Measurements from ENCODE around the gene GALNT7. TPM values are rescaled to one million over a fixed set of nuclear protein-coding genes. Genes with fewer than 3 reads are reported as not detected.
"Not testable (repeated sequence)": the region's sequence is repeated elsewhere in the genome, so short reads cannot be mapped to it uniquely, and the experiment has no call there.

GALNT7 gene
- total and polyA plus RNA-seq, 2 of the 13 experiments (the other 11 are each of a cell fraction or from before 2014, with no cell fraction given): 0.08 to 0.13 TPM

DNA sequence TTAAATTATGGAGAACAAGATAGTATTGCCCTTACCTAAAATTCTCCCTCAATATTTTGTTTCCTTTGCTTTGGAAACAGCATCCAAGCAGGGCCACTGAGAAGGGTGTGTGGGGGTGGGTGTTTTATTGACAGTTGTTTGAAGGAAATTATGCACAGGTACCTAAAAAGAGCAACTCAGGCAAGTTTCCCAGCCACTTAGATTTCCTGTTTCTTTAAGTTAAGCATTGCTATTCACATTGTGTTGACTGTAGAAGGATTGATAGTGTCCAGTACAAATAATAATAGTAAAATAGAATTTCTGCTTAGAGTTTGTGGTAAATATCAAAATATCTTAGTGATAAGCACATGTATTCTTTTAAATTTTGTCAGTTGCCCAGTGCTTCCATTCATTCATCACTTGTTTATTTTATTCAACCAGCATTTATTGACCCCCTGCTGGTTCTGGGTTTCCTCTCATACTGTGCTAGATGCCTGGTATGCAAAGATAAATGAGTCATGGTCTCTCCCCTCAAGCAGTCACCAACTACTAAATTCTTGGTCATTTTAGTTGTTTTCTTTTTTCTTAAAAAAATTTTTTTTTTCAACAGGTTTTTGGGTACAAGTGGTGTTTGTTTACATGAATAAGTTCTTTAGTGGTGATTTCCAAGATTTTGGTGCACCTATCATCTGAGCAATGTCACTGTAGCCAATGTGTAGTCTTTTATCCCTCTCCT is 50.0 kb downstream of the GALNT7 start:
- ChIA-PET CTCF (ENCODE audit: low intra/inter-chr PET ratio, low total read pairs) (no interaction called here), POLR2A (no interaction called here)
- BruUV-seq (replicated peaks): no TSS peak
- Histone ChIP-seq H3K27ac (ENCODE audit: extremely low read length, insufficient read depth, low read length) (no peak overlapping the region), H3K4me2 (ENCODE audit: low read depth, low read length) (no peak overlapping the region), H3K9ac (ENCODE audit: insufficient read depth, low read depth, low read length) (no peak overlapping the region), H2AFZ (ENCODE audit: low read length) (no peak overlapping the region), H4K20me1 (ENCODE audit: insufficient read depth, low read length) (no peaks in the 10 kb centered on the region), H3K9me3 (ENCODE audit: low read length) (no peaks in the 10 kb centered on the region), H3K4me1 (ENCODE audit: insufficient read depth, low read length) (no peaks in the 10 kb centered on the region), H3K4me3 (replicated peaks in 1 of 3; ENCODE audit: insufficient read depth in 1 of 3, low read depth in 2 of 3, low read length in 3 of 3) (no peak overlapping the region), H3K36me3 (replicated peaks in 1 of 2; ENCODE audit: control insufficient read depth in 1 of 2, insufficient read depth in 2 of 2, low read length in 2 of 2) (no peaks in the 10 kb centered on the region), H3K79me2 (ENCODE audit: insufficient read depth, low read length) (no peaks in the 10 kb centered on the region), H3K27me3 (ENCODE audit: control insufficient read depth in 1 of 2, insufficient read depth in 2 of 2, low read length in 2 of 2) (no peaks in the 10 kb centered on the region)
- FAIRE-seq: no peak
- intact Hi-C loops (cut with micrococcal nuclease; ENCODE audit: unreplicated experiment) (no loop called here), in situ Hi-C loops (cut with HindIII; ENCODE audit: extremely low pct_ligation_motif_present, low pct_unique_long_range_greater_than_20kb) (no loop called here)
- TF ChIP-seq TGIF2 (CRISPR knock-in tag; IDR thresholded peaks at IDR 0.05): no peak
- TF ChIP-seq YY1 (IDR thresholded peaks at IDR 0.05; ENCODE audit: insufficient read depth, insufficient replicate concordance, low read depth, low read length): no peak
- no peak for TF ChIP-seq ZNF160 (CRISPR knock-in tag; IDR thresholded peaks at IDR 0.05)
- no peak for TF ChIP-seq ELF4 (CRISPR knock-in tag; IDR thresholded peaks at IDR 0.05; ENCODE audit: borderline replicate concordance)
- TF ChIP-seq ZNF251 (CRISPR knock-in tag; IDR thresholded peaks at IDR 0.05): no peak
- TF ChIP-seq HOXA7 (CRISPR knock-in tag; IDR thresholded peaks at IDR 0.05): no peak
- TF ChIP-seq FOXK2 (IDR thresholded peaks at IDR 0.05): no peak
- TF ChIP-seq LCORL (IDR thresholded peaks at IDR 0.05): no peak
- no peak for TF ChIP-seq LCORL (CRISPR knock-in tag; IDR thresholded peaks at IDR 0.05)
- TF ChIP-seq ZKSCAN1 (IDR thresholded peaks at IDR 0.05; ENCODE audit: low read length): no peak
- no peak for TF ChIP-seq ZNF121 (CRISPR knock-in tag; IDR thresholded peaks at IDR 0.05)
- TF ChIP-seq ZNF292 (CRISPR knock-in tag; IDR thresholded peaks at IDR 0.05; ENCODE audit: borderline replicate concordance, low read depth): no peak
- no peak for TF ChIP-seq HMGA1 (CRISPR knock-in tag; conservative IDR thresholded peaks at IDR 0.05)
- TF ChIP-seq DR1 (CRISPR knock-in tag; IDR thresholded peaks at IDR 0.05): no peak
- no peak for TF ChIP-seq CHD2 (IDR thresholded peaks at IDR 0.05; ENCODE audit: low read depth, low read length)
- TF ChIP-seq ZNF136 (CRISPR knock-in tag; IDR thresholded peaks at IDR 0.05; ENCODE audit: low read depth): no peak
- no peak for ATAC-seq
- no peak for DNase-seq (ENCODE audit: low spot score)

DNA sequence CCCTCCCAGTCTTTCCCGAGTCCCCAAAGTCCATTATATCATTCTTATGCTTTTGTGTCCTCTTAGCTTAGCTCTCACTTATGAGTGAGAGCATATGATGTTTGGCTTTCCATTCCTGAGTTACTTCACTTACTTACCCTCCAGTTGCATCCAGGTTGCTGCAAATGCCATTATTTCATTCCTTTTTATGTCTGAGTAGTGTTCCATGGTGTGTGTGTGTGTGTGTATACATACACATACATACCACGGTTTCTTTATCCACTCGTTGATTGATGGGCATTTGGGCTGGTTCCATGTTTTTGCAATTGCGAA is 50.5 kb downstream of the GALNT7 start:
- H3K9me3 ChIP-seq (ENCODE audit: low read length); H3K79me2 ChIP-seq (ENCODE audit: insufficient read depth, low read length); H3K4me2 ChIP-seq (ENCODE audit: low read depth, low read length); DNase-seq (ENCODE audit: low spot score); in situ Hi-C loops (cut with HindIII; ENCODE audit: extremely low pct_ligation_motif_present, low pct_unique_long_range_greater_than_20kb); H3K27me3 ChIP-seq (ENCODE audit: control insufficient read depth in 1 of 2, insufficient read depth in 2 of 2, low read length in 2 of 2); BruUV-seq (replicated peaks); POLR2A ChIA-PET; H3K4me1 ChIP-seq (ENCODE audit: insufficient read depth, low read length); H3K36me3 ChIP-seq (replicated peaks in 1 of 2; ENCODE audit: control insufficient read depth in 1 of 2, insufficient read depth in 2 of 2, low read length in 2 of 2); H2AFZ ChIP-seq (ENCODE audit: low read length); H3K9ac ChIP-seq (ENCODE audit: insufficient read depth, low read depth, low read length); H3K4me3 ChIP-seq (replicated peaks in 1 of 3; ENCODE audit: insufficient read depth in 1 of 3, low read depth in 2 of 3, low read length in 3 of 3); CTCF ChIA-PET (ENCODE audit: low intra/inter-chr PET ratio, low total read pairs); FAIRE-seq; H4K20me1 ChIP-seq (ENCODE audit: insufficient read depth, low read length); intact Hi-C loops (cut with micrococcal nuclease; ENCODE audit: unreplicated experiment); H3K27ac ChIP-seq (ENCODE audit: extremely low read length, insufficient read depth, low read length); ATAC-seq: not testable (repeated sequence)
- 2% methylated on average over 4 of the region's 4 CpGs for WGBS (ENCODE audit: low lambda C conversion rate)

Measured in HepG2 (cell line).